Measurements from ENCODE around the gene CDK4.

CDK4 gene

DNA sequence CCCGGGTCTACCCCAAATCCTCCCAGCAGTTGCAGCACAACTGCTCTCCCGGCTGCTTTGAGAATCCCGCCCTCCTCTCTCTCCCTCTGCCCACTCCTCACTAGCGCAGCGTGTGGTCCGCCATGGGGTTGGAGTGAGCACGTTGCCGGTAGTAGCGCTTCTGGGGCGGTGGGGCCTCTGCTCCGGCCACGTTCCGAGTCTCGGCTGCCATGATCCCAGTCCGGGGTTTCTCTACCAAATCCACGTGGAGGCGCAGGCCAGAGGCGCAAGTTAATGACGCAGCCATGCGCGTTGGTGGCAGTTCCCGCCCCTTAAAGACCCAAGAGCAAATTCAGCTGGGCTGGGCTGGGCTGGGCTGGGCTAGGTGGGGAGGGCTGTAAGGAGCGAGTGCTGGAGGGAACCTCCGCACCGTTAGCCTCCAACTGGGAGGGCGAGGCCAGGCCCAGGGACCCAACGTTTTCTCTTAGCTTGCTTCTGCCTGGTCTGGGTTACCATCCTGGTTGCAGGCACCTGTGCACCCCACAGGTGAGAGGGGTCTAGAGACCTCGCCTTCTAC, 19.8 kb upstream of the CDK4 start, which contains the start of gene METTL1:
TSS of gene METTL1 (minus strand) at position 233 of the 556 bp plus-strand sequence. CDS start at position 211, 22 bp downstream.
- Histone ChIP-seq H2AFZ (ENCODE audit: low read length) (peak within 1 kb of the TSS; percentile 99), H3K27ac (ENCODE audit: low read length) (peak within 1 kb of the TSS; percentile 95), H3F3A (ENCODE audit: insufficient read depth, low read length) (peaks cover 4% of the 10 kb centered on the region; the same call in 1 of the 2 replicates), H3K4me1 (ENCODE audit: low read length) (0 out of 2 replicates have a peak, but pooled peaks cover 4% of the 10 kb centered on the region), H3K79me2 (ENCODE audit: low read length) (peaks cover 12% of the 10 kb centered on the region), H4K20me1 (ENCODE audit: insufficient read depth, low read length) (no peaks in the 10 kb centered on the region), H3K36me3 (replicated peaks; ENCODE audit: insufficient read depth, low read length) (no peaks in the 10 kb centered on the region; the same call in 1 of the 2 replicates), H3K4me2 (ENCODE audit: low read depth, low read length) (peak within 1 kb of the TSS; percentile 94), H3K9me2 (replicated peaks; ENCODE audit: insufficient read depth, low read length) (no peaks in the 10 kb centered on the region), H3K9me3 (replicated peaks; ENCODE audit: insufficient read depth, low read length) (no peaks in the 10 kb centered on the region), H3K4me3 (ENCODE audit: low read length) (peak within 1 kb of the TSS; percentile 97), H3K9ac (ENCODE audit: low read length) (peak within 1 kb of the TSS; percentile 97), H3K27me3 (replicated peaks; ENCODE audit: insufficient read depth, low read length) (0 out of 2 replicates have a peak, but pooled peaks cover 2% of the 10 kb centered on the region)
- peak; percentile 98 for DNase-seq
- TF ChIP-seq EZH2phosphoT487 (IDR thresholded peaks at IDR 0.05; ENCODE audit: low read length) (no peak), EZH2 (optimal IDR thresholded peaks at IDR 0.05; ENCODE audit: low read depth, low read length) (no peak), CTCF (IDR thresholded peaks at IDR 0.05; ENCODE audit: low read length) (no peak)

DNA sequence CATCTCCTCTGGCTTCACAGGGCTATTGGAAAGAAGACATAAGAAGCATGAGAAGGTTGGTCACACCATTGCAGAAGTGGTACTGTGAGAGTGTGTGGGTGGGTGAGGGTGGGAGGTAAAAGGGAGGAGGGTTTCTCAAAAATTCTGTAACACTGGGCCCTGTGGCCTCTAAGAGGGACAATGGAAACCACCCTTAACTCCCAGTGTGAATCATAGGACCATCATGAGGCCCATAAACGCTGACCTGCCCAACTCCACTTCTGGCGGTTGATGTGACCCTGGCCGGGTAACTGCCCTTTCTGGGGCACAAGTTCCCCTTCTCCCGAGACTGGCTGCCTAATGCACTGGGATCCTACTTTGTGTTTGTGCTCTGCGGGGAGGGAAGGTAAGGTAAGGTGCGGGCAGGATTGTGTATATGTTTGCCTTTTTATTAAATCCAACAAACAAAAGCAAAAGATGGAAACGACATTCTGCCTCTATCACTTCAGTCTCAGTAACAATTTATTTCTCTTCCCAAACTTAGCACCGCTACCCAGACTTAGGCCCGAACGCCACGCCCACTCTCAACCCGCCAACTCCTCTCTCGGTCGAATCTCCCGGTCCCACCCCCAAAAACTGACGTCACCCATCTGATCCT, 19.2 kb upstream of the CDK4 start:
- H3K4me1 ChIP-seq (ENCODE audit: low read length) = 0 out of 2 replicates have a peak, but pooled peaks cover 4% of the 10 kb centered on the region
- TF ChIP-seq EZH2phosphoT487 (IDR thresholded peaks at IDR 0.05; ENCODE audit: low read length) (no peak), EZH2 (optimal IDR thresholded peaks at IDR 0.05; ENCODE audit: low read depth, low read length) (no peak), CTCF (IDR thresholded peaks at IDR 0.05; ENCODE audit: low read length) (no peak)

DNA sequence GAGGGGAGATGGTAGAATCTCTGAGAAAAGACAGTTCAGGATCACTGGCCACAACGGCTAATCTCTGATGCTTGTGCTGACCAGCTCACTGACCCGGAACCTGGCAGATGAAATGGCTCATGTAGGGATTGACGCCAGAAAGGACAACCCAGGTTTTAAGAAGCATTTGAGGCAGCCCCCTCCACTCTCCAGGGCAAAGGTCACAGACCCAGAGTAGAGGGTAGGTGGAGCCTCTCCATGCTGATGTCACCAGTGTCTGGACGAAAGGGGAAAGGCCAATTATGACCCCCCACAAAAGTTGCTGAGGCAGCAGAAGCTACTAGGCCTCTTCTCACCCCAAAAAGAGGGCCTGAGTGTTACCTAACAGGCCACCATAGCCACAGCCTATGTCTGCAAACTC, 18.6 kb upstream of the CDK4 start:
- Histone ChIP-seq H3K4me1 (ENCODE audit: low read length) (0 out of 2 replicates have a peak, but pooled peaks cover 4% of the 10 kb centered on the region), H3K36me3 (replicated peaks; ENCODE audit: insufficient read depth, low read length) (no peaks in the 10 kb centered on the region; the same call in 1 of the 2 replicates), H2AFZ (ENCODE audit: low read length) (no peak overlapping the region), H3K4me3 (ENCODE audit: low read length) (peak overlapping the region; percentile 97; the same call in 1 of the 2 replicates), H3K9ac (ENCODE audit: low read length) (no peak overlapping the region; the same call in 1 of the 2 replicates), H3K27ac (ENCODE audit: low read length) (no peak overlapping the region), H4K20me1 (ENCODE audit: insufficient read depth, low read length) (no peaks in the 10 kb centered on the region), H3K9me3 (replicated peaks; ENCODE audit: insufficient read depth, low read length) (no peaks in the 10 kb centered on the region), H3K4me2 (ENCODE audit: low read depth, low read length) (peak overlapping the region; percentile 94; the same call in 1 of the 2 replicates), H3K9me2 (replicated peaks; ENCODE audit: insufficient read depth, low read length) (no peaks in the 10 kb centered on the region), H3K79me2 (ENCODE audit: low read length) (peaks cover 12% of the 10 kb centered on the region), H3F3A (ENCODE audit: insufficient read depth, low read length) (peaks cover 4% of the 10 kb centered on the region; the same call in 1 of the 2 replicates), H3K27me3 (replicated peaks; ENCODE audit: insufficient read depth, low read length) (peaks cover 14% of the 10 kb centered on the region)
- TF ChIP-seq CTCF (IDR thresholded peaks at IDR 0.05; ENCODE audit: low read length) (no peak), EZH2phosphoT487 (IDR thresholded peaks at IDR 0.05; ENCODE audit: low read length) (no peak), EZH2 (optimal IDR thresholded peaks at IDR 0.05; ENCODE audit: low read depth, low read length) (no peak)
- DNase-seq = no peak

More for the DNA sequence above, 19.2 kb upstream of the CDK4 start:
- Histone ChIP-seq H3K27ac (ENCODE audit: low read length) (peak overlapping the region; percentile 95), H3K27me3 (replicated peaks; ENCODE audit: insufficient read depth, low read length) (peaks cover 8% of the 10 kb centered on the region), H3K36me3 (replicated peaks; ENCODE audit: insufficient read depth, low read length) (no peaks in the 10 kb centered on the region; the same call in 1 of the 2 replicates), H3K9me3 (replicated peaks; ENCODE audit: insufficient read depth, low read length) (no peaks in the 10 kb centered on the region), H3K4me3 (ENCODE audit: low read length) (peak overlapping the region; percentile 97), H3K4me2 (ENCODE audit: low read depth, low read length) (peak overlapping the region; percentile 94), H2AFZ (ENCODE audit: low read length) (peak overlapping the region; percentile 95), H3F3A (ENCODE audit: insufficient read depth, low read length) (peaks cover 4% of the 10 kb centered on the region; the same call in 1 of the 2 replicates), H3K79me2 (ENCODE audit: low read length) (peaks cover 12% of the 10 kb centered on the region), H3K9ac (ENCODE audit: low read length) (peak overlapping the region; percentile 97), H3K9me2 (replicated peaks; ENCODE audit: insufficient read depth, low read length) (no peaks in the 10 kb centered on the region), H4K20me1 (ENCODE audit: insufficient read depth, low read length) (no peaks in the 10 kb centered on the region)
- DNase-seq = peak; percentile 92
